Esophagus muscularis mucosa (tissue), 4 donors: ENCODE data around the gene NUDT21. TPM values are rescaled to one million over a fixed set of nuclear protein-coding genes. Genes with fewer than 3 reads are reported as not detected.

Source experiments
- DNase-seq: peaks from one replicate; pipeline ENCODE4 v3.0.0-alpha.2; 2017; ENCODE audit errors: extremely low spot score
- H3K27ac ChIP-seq, 4 donors: fragments of 200-600 bp; sonication (generic); replicated peaks in 1 of 4; 1 replicate in 3 of 4; 2 replicates in 1 of 4; pipeline ENCODE4 v1.5.1; 2016 to 2019; ENCODE audit warnings: mild to moderate bottlenecking in 1 of 4
- H3K27me3 ChIP-seq, 4 donors: fragments of 200-600 bp; sonication (generic); one replicate each; pipeline versions ENCODE4 v1.5.1 to v1.6.0; 2016 to 2019
- H3K36me3 ChIP-seq, 4 donors: fragments of 200-600 bp; sonication (generic); one replicate each; pipeline ENCODE4 v1.5.1; 2016 to 2019
- H3K4me1 ChIP-seq, 4 donors: fragments of 200-600 bp; sonication (generic); one replicate each; pipeline ENCODE4 v1.5.1; 2016 to 2019
- H3K4me3 ChIP-seq, 4 donors: fragments of 200-600 bp; sonication (generic); 1 replicate in 2 of 4; 2 replicates in 2 of 4; pipeline ENCODE4 v1.5.1; 2016 to 2019; ENCODE audit warnings: mild to moderate bottlenecking in 4 of 4, moderate library complexity in 1 of 4
- H3K9me3 ChIP-seq, 4 donors: fragments of 200-600 bp; sonication (generic); 1 replicate in 3 of 4; 2 replicates in 1 of 4; pipeline ENCODE4 v1.5.1; 2016 to 2019
- CTCF ChIP-seq, 3 experiments: fragments of 200-600 bp in 2 of 3; fragments of 450-650 bp in 1 of 3; sonication (generic) in 2 of 3; IDR thresholded peaks; one replicate each; pipeline ENCODE4 v1.5.1; 2017 to 2019; ENCODE audit warnings: antibody characterized with exemption in 3 of 3, mild to moderate bottlenecking in 2 of 3, moderate library complexity in 1 of 3
- EP300 ChIP-seq: sonication (generic); formaldehyde crosslinking; IDR thresholded peaks from one replicate; pipeline ENCODE4 v1.6.1; 2017; ENCODE audit warnings: antibody characterized with exemption
- POLR2A ChIP-seq: fragments of 450-650 bp; IDR thresholded peaks from one replicate; pipeline ENCODE4 v1.6.1; 2017; ENCODE audit warnings: antibody characterized with exemption, moderate library complexity, mild to moderate bottlenecking, low read depth
- POLR2AphosphoS5 ChIP-seq, 2 donors: sonication (generic); formaldehyde crosslinking; IDR thresholded peaks; one replicate each; pipeline ENCODE4 v1.6.1; 2017; ENCODE audit warnings: antibody characterized with exemption in 2 of 2
- WGBS: methylation state at CpG from one replicate; pipeline ENCODE4 v1.1.5; 2018; 5-methylcytosine and 5-hydroxymethylcytosine counted together
- intact Hi-C: fragments of 100-400 bp; cut with DNase I; formaldehyde crosslinking; loops from one replicate; pipeline ENCODE4 v1.15.1; 2023
- total RNA-seq, 4 donors: library from RNA; depleted of rRNA; stranded (reverse); fragments of >200 nt; gene quantifications; one replicate each; pipeline versions ENCODE4 v1.1.0 to v1.2.1, GENCODE V29; 2016

Gene NUDT21
- total RNA-seq, 4 donors from 2014 or later = 35.5 to 46.7 (median 39.9) TPM

DNA sequence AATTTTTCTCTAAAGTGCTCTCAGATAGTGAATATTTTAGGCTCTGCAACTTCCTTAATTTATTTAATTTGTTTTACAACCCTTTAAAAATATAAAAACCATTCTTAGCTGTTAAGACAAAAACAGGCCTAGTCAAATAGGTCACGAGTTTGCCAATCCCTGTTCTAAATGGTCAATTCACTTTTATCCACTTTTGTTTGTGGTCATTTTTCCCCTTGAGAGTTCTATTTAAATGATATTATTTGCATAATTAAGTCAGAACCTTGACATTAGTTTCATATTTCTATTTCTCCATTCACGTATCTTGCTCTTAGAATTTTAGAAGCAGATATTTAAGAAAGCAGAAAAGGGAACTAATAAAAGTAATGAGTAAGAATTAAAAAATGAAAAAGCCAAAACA, 29.8 kb downstream of the NUDT21 start:
- no peaks in the 10 kb centered on the region for H3K27me3 ChIP-seq
- no peak overlapping the region for H3K27ac ChIP-seq
- DNase-seq = no peak
- no peaks in the 10 kb centered on the region for H3K9me3 ChIP-seq
- no peak overlapping the region for H3K4me3 ChIP-seq
- no peaks in the 10 kb centered on the region for H3K36me3 ChIP-seq
- 89% methylated on average over 2 of the region's 2 CpGs for WGBS
- H3K4me1 ChIP-seq = peaks cover 20 to 62% (median 55%) of the 10 kb centered on the region in 4 donors
- intact Hi-C loops = loop anchor here (10.0 kb wide), 1 partner anchor 203 kb away; the partner anchor contains the start of gene MT1E
- TF ChIP-seq EP300 (no peak), POLR2A (no peak), CTCF (IDR thresholded peaks at IDR 0.05) (no peak), POLR2AphosphoS5 (IDR thresholded peaks at IDR 0.05) (no peak)

- TF ChIP-seq EP300 (no peak), CTCF (IDR thresholded peaks at IDR 0.05) (no peak), POLR2AphosphoS5 (IDR thresholded peaks at IDR 0.05) (no peak), POLR2A (no peak)
- Histone ChIP-seq H3K27ac (no peak overlapping the region), H3K9me3 (no peaks in the 10 kb centered on the region), H3K4me1 (peaks cover 20 to 58% (median 51%) of the 10 kb centered on the region in 4 donors), H3K27me3 (no peaks in the 10 kb centered on the region), H3K36me3 (no peaks in the 10 kb centered on the region), H3K4me3 (no peak overlapping the region)
- intact Hi-C loops = loop anchor here (10.0 kb wide), 1 partner anchor 204 kb away; the partner anchor contains the start of gene MT1E
- DNase-seq = no peak
Observed at GRCh38 chr16:56420613-56421012, 30.5 kb downstream of the NUDT21 start.

DNA sequence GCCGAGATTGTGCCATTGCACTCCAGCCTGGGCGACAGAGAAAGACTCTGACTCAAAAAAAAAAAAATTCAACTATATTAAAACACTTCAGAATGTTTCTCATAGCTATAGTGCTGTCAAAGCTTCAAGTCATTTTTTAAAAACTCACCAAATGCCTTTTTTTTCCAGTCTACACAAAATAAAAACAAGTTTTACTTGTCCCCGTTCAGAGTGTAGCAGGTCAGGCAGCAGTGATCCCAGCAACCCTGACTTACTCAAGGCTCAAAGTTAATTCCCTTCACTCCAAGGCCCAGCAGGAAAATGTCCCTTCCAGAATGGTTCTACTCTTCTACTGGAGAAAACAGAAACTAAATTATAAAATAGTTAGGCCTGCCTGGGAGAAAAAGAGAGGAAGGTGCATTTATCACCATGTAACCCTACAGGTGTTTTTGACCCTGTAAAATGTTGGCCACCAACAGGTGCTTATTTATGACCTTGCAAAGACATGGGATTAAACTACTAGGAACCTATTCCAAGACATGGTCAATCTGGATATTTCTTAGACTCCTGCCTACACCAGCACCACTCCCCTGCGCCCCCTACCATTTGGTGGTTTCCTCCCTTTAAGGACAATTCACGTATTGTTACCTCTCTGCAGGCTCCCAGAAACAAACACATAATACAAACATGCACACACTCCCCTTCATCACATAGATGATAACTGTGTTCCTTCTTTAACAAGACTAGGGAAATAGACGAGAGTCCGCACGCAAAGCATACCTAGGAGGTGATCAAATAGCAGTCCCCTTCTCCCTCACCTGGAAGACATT, 31.2 kb downstream of the NUDT21 start:
- intact Hi-C loops = loop anchor here (10.0 kb wide), 1 partner anchor 205 kb away; the partner anchor contains the start of gene MT1E
- peaks cover 22 to 63% (median 57%) of the 10 kb centered on the region in 4 donors for H3K4me1 ChIP-seq
- TF ChIP-seq POLR2A (no peak), CTCF (IDR thresholded peaks at IDR 0.05) (no peak), POLR2AphosphoS5 (IDR thresholded peaks at IDR 0.05) (no peak), EP300 (no peak)

GRCh38 chr16:56417138-56417537, 34.0 kb downstream of the NUDT21 start:
- Histone ChIP-seq H3K27ac (no peak overlapping the region), H3K27me3 (no peaks in the 10 kb centered on the region)
- intact Hi-C loops = no loop called here

More for the DNA sequence above, 31.2 kb downstream of the NUDT21 start:
- no peak overlapping the region for H3K27ac ChIP-seq
- H3K4me3 ChIP-seq = no peak overlapping the region
- H3K27me3 ChIP-seq = no peaks in the 10 kb centered on the region
- no peaks in the 10 kb centered on the region for H3K36me3 ChIP-seq
- H3K9me3 ChIP-seq = no peaks in the 10 kb centered on the region
- WGBS = 90% methylated on average over 8 of the region's 8 CpGs
- no peak for DNase-seq

More at GRCh38 chr16:56417138-56417537, 34.0 kb downstream of the NUDT21 start:
- WGBS = 97% methylated on average over 4 of the region's 4 CpGs
- H3K9me3 ChIP-seq = no peaks in the 10 kb centered on the region
- no peak overlapping the region for H3K4me3 ChIP-seq
- no peak for DNase-seq
- peaks cover 9 to 48% (median 44%) of the 10 kb centered on the region in 4 donors for H3K4me1 ChIP-seq
- TF ChIP-seq EP300 (no peak), POLR2A (no peak), CTCF (IDR thresholded peaks at IDR 0.05) (no peak), POLR2AphosphoS5 (IDR thresholded peaks at IDR 0.05) (no peak)
- peaks cover 7 to 14% (median 9%) of the 10 kb centered on the region in 4 donors for H3K36me3 ChIP-seq
